GM18498 (cell line): ENCODE results near the gene C19orf85.
"Not testable (repeated sequence)": the region's sequence is repeated elsewhere in the genome, so short reads cannot be mapped to it uniquely, and the experiment has no call there.

Source experiments
- ATAC-seq: cut with Tn5 transposase; IDR thresholded peaks from one replicate; pipeline ENCODE4 v1.9.1; 2021; ENCODE audit warnings: mild to moderate bottlenecking, moderate library complexity; ENCODE audit not compliant: unreplicated experiment

Gene C19orf85

GRCh38 chr19:55464662-55465054, at the start of gene C19orf85:
C19orf85 (minus strand) TSS chr19:55464751; CDS start chr19:55464554, 197 bp downstream.
- ATAC-seq, result no peak

GRCh38 chr19:55508120-55508519, 43.6 kb upstream of the C19orf85 start:
- ATAC-seq, result no peak

GRCh38 chr19:55504981-55505380, 40.4 kb upstream of the C19orf85 start:
- no peak for ATAC-seq

- ATAC-seq, result no peak
Measured at GRCh38 chr19:55504252-55504603, 39.7 kb upstream of the C19orf85 start.

GRCh38 chr19:55503502-55504251, 39.1 kb upstream of the C19orf85 start:
- ATAC-seq, result peak; percentile 92

- ATAC-seq, result no peak
Measured at GRCh38 chr19:55503157-55503501, 38.6 kb upstream of the C19orf85 start.

- no peak for ATAC-seq
Measured at GRCh38 chr19:55502197-55502952, 37.8 kb upstream of the C19orf85 start.

- no peak for ATAC-seq
Measured at GRCh38 chr19:55500368-55500952, 35.9 kb upstream of the C19orf85 start.

- no peak for ATAC-seq
Measured at GRCh38 chr19:55498246-55498840, 33.8 kb upstream of the C19orf85 start.

GRCh38 chr19:55497763-55498162, 33.2 kb upstream of the C19orf85 start:
- no peak for ATAC-seq

GRCh38 chr19:55496820-55497219, 32.3 kb upstream of the C19orf85 start:
- not testable (repeated sequence) for ATAC-seq

- ATAC-seq, result no peak
Measured at GRCh38 chr19:55495646-55496349, 31.2 kb upstream of the C19orf85 start.

GRCh38 chr19:55494172-55494761, 29.7 kb upstream of the C19orf85 start:
- ATAC-seq, result no peak

- no peak for ATAC-seq
Measured at GRCh38 chr19:55493645-55494171, 29.2 kb upstream of the C19orf85 start.

GRCh38 chr19:55493052-55493644, 28.6 kb upstream of the C19orf85 start:
- ATAC-seq, result no peak

- no peak for ATAC-seq
Measured at GRCh38 chr19:55492362-55492944, 27.9 kb upstream of the C19orf85 start.

- ATAC-seq, result no peak
Measured at GRCh38 chr19:55491546-55492360, 27.2 kb upstream of the C19orf85 start.

- no peak for ATAC-seq
Measured at GRCh38 chr19:55490478-55491432, 26.2 kb upstream of the C19orf85 start.
